GM23248 (cell line): ENCODE data around the gene SLC34A3.

ENCODE experiments used
- EZH2 ChIP-seq: fragments of 200-600 bp; sonication (generic); IDR thresholded peaks from 2 replicates; pipeline ENCODE4 v1.6.1; 2018; ENCODE audit warnings: antibody characterized with exemption, mild to moderate bottlenecking; ENCODE audit not compliant: insufficient read depth, poor library complexity, severe bottlenecking
- EZH2phosphoT487 ChIP-seq: fragments of 200-600 bp; sonication (generic); IDR thresholded peaks from 2 replicates; pipeline ENCODE4 v1.6.1; 2018; ENCODE audit warnings: antibody characterized with exemption, moderate library complexity, mild to moderate bottlenecking, low read depth; ENCODE audit not compliant: insufficient read depth

GRCh38 chr9:137276473-137277328 lies 46.0 kb downstream of the SLC34A3 start:
- TF ChIP-seq EZH2 (no peak), EZH2phosphoT487 (no peak)
